A673 (cell line): ENCODE measurements around the gene TMEM217. TPM values are rescaled to one million over a fixed set of nuclear protein-coding genes. Genes with fewer than 3 reads are reported as not detected.

Experiments
- BruUV-seq: library from RNA; stranded (reverse); fragments of 400-500 nt; replicated peaks from 2 replicates; lab custom pipeline; 2021; lab: Mats Ljungman, UMichigan
- CTCF ChIA-PET: fragments of 300-600 bp; sonication (Branson Sonifier 250); formaldehyde crosslinking; loops from one replicate; lab custom pipeline; 2022; ENCODE audit warnings: antibody characterized with exemption; lab: Charles Lee
- POLR2A ChIA-PET: fragments of 300-600 bp; sonication (Branson Sonifier 250); formaldehyde crosslinking; loops from one replicate; lab custom pipeline; 2022; ENCODE audit warnings: antibody characterized with exemption; ENCODE audit not compliant: low non-redundant PET; lab: Charles Lee
- DNase-seq: peaks from one replicate; pipeline ENCODE4 v3.0.0-alpha.2; 2015; ENCODE audit warnings: low spot score
- H3K27ac ChIP-seq: fragments of 200-600 bp; sonication (generic); 2 replicates; pipeline ENCODE4 v1.5.1; 2016; ENCODE audit warnings: mixed run types, low read depth, mild to moderate bottlenecking, mixed read lengths, antibody characterized with exemption, low read length; ENCODE audit not compliant: poor library complexity, severe bottlenecking
- H3K27me3 ChIP-seq: fragments of 200-600 bp; sonication (generic); replicated peaks from 2 replicates; pipeline ENCODE4 v1.6.1; 2017; ENCODE audit warnings: mixed run types, low read depth, mild to moderate bottlenecking, mixed read lengths, antibody characterized with exemption, low read length; ENCODE audit not compliant: insufficient read depth, poor library complexity
- H3K36me3 ChIP-seq: fragments of 200-600 bp; sonication (generic); 2 replicates; pipeline ENCODE4 v1.6.1; 2016; ENCODE audit warnings: mixed run types, mild to moderate bottlenecking, mixed read lengths, antibody characterized with exemption, low read length; ENCODE audit not compliant: insufficient read depth, poor library complexity, severe bottlenecking
- H3K4me1 ChIP-seq: fragments of 200-600 bp; sonication (generic); 2 replicates; pipeline ENCODE4 v1.6.1; 2017; ENCODE audit warnings: mixed run types, mild to moderate bottlenecking, mixed read lengths, antibody characterized with exemption, low read length; ENCODE audit not compliant: insufficient read depth, poor library complexity, severe bottlenecking
- H3K4me3 ChIP-seq: fragments of 200-600 bp; sonication (generic); 2 replicates; pipeline ENCODE4 v1.5.1; 2016; ENCODE audit warnings: low read depth, mixed run types, mild to moderate bottlenecking, mixed read lengths, low read length; ENCODE audit not compliant: poor library complexity, severe bottlenecking
- H3K9me3 ChIP-seq: fragments of 200-600 bp; sonication (generic); 2 replicates; pipeline ENCODE4 v1.6.1; 2016; ENCODE audit warnings: mixed run types, low read depth, mild to moderate bottlenecking, mixed read lengths, antibody characterized with exemption, low read length; ENCODE audit not compliant: poor library complexity, severe bottlenecking
- CTCF ChIP-seq: fragments of 300-800, 200-600 bp; sonication (generic); conservative IDR thresholded peaks from 2 replicates; pipeline ENCODE4 v1.5.1; 2017; ENCODE audit warnings: low read depth, mild to moderate bottlenecking, antibody characterized with exemption, low read length, moderate library complexity, mixed read lengths
- EZH2 ChIP-seq: fragments of 200-600 bp; sonication (generic); IDR thresholded peaks from 2 replicates; pipeline ENCODE4 v1.6.1; 2017; ENCODE audit warnings: borderline replicate concordance, low read depth, mild to moderate bottlenecking, mixed read lengths, antibody characterized with exemption, low read length; ENCODE audit not compliant: poor library complexity, severe bottlenecking
- intact Hi-C: fragments of 100-400 bp; cut with micrococcal nuclease; formaldehyde crosslinking; loops from one replicate; pipeline ENCODE4 v1.10.0; 2022; ENCODE audit not compliant: unreplicated experiment
- total RNA-seq: library from RNA; stranded (reverse); gene quantifications from 2 replicates; pipeline ENCODE4 v1.2.3, GENCODE V29; 2021

The TMEM217 gene
- total RNA-seq, 1 experiment from 2014 or later, result 0.37 TPM

GRCh38 chr6:37258405-37259105 is 611 bp upstream of the TMEM217 start:
- CTCF ChIA-PET, result no interaction called here
- Histone ChIP-seq H3K36me3 (no peaks in the 10 kb centered on the region), H3K27ac (peak overlapping the region; percentile 83), H3K27me3 (no peaks in the 10 kb centered on the region), H3K4me1 (peaks cover 18% of the 10 kb centered on the region), H3K9me3 (no peaks in the 10 kb centered on the region), H3K4me3 (peak overlapping the region; percentile 93)
- no peak for DNase-seq
- TSS peak; percentile 59 for BruUV-seq
- intact Hi-C loops, result no loop called here
- POLR2A ChIA-PET, result interaction anchor here (0.7 kb wide), 1 partner anchor 480 kb away, joined by 3 read pairs; no protein-coding TSS in a partner anchor
- no peak for TF ChIP-seq CTCF
- no peak for TF ChIP-seq EZH2

- no TSS peak for BruUV-seq
- Histone ChIP-seq H3K4me1 (peaks cover 16% of the 10 kb centered on the region), H3K9me3 (no peaks in the 10 kb centered on the region), H3K27me3 (no peaks in the 10 kb centered on the region), H3K27ac (peak overlapping the region; percentile 83), H3K36me3 (no peaks in the 10 kb centered on the region), H3K4me3 (peak overlapping the region; percentile 93)
- no peak for TF ChIP-seq EZH2
- no peak for TF ChIP-seq CTCF
- ChIA-PET CTCF (no interaction called here), POLR2A (interaction anchor here (0.7 kb wide), 1 partner anchor 51 kb away, joined by 3 read pairs; no protein-coding TSS in a partner anchor)
- DNase-seq, result no peak
- intact Hi-C loops, result no loop called here
These were observed 667 bp downstream of the TMEM217 start for GRCh38 chr6:37257320-37257633.

- peaks cover 16% of the 10 kb centered on the region for H3K4me1 ChIP-seq
- intact Hi-C loops, result no loop called here
- no TSS peak for BruUV-seq
- H3K36me3 ChIP-seq, result no peaks in the 10 kb centered on the region
- DNase-seq, result no peak
- CTCF ChIA-PET, result no interaction called here
- POLR2A ChIA-PET, result no interaction called here
- no peak overlapping the region for H3K27ac ChIP-seq
- no peaks in the 10 kb centered on the region for H3K9me3 ChIP-seq
- TF ChIP-seq CTCF, result no peak
- no peak for TF ChIP-seq EZH2
- no peaks in the 10 kb centered on the region for H3K27me3 ChIP-seq
- H3K4me3 ChIP-seq, result peak overlapping the region; percentile 93
These were observed 1.1 kb downstream of the TMEM217 start for GRCh38 chr6:37256692-37257319.
